GM18873 (cell line): Measurements from ENCODE around the gene CFAP210.

ENCODE experiments used
- ATAC-seq: cut with Tn5 transposase; IDR thresholded peaks from one replicate; pipeline ENCODE4 v1.9.1; 2021; ENCODE audit warnings: mild to moderate bottlenecking, moderate library complexity, moderate number of reproducible peaks; ENCODE audit not compliant: unreplicated experiment, low FRiP score

The CFAP210 gene

GRCh38 chr2:169676850-169677249 is 17.4 kb downstream of the CFAP210 start:
- ATAC-seq, result no peak

GRCh38 chr2:169676357-169676756 is 17.8 kb downstream of the CFAP210 start:
- no peak for ATAC-seq

GRCh38 chr2:169673921-169674320 is 20.3 kb downstream of the CFAP210 start:
- no peak for ATAC-seq

GRCh38 chr2:169673106-169673505 is 21.1 kb downstream of the CFAP210 start:
- ATAC-seq, result no peak

- ATAC-seq, result no peak
Observed at GRCh38 chr2:169672406-169672805, 21.8 kb downstream of the CFAP210 start.

GRCh38 chr2:169670937-169671336 is 23.3 kb downstream of the CFAP210 start:
- ATAC-seq, result no peak

- ATAC-seq, result no peak
Observed at GRCh38 chr2:169670215-169670651, 24.0 kb downstream of the CFAP210 start.

- no peak for ATAC-seq
Observed at GRCh38 chr2:169667583-169667982, 26.6 kb downstream of the CFAP210 start.

GRCh38 chr2:169664978-169665930 is 29.0 kb downstream of the CFAP210 start:
- no peak for ATAC-seq

GRCh38 chr2:169664600-169664977 is 29.6 kb downstream of the CFAP210 start:
- no peak for ATAC-seq

GRCh38 chr2:169663247-169663646 is 31.0 kb downstream of the CFAP210 start:
- no peak for ATAC-seq

- ATAC-seq, result no peak
Observed at GRCh38 chr2:169662744-169663143, 31.5 kb downstream of the CFAP210 start.

GRCh38 chr2:169661265-169661664 is 32.9 kb downstream of the CFAP210 start:
- no peak for ATAC-seq

- ATAC-seq, result no peak
Observed at GRCh38 chr2:169659320-169659719, 34.9 kb downstream of the CFAP210 start.

GRCh38 chr2:169658877-169659276 is 35.3 kb downstream of the CFAP210 start:
- no peak for ATAC-seq

GRCh38 chr2:169656164-169656563 is 38.0 kb downstream of the CFAP210 start:
- no peak for ATAC-seq

GRCh38 chr2:169653636-169654035 is 40.6 kb downstream of the CFAP210 start:
- ATAC-seq, result no peak

GRCh38 chr2:169649278-169649677 is 44.9 kb downstream of the CFAP210 start:
- ATAC-seq, result no peak

GRCh38 chr2:169647496-169647895 is 46.7 kb downstream of the CFAP210 start:
- ATAC-seq, result no peak

- ATAC-seq, result no peak
Observed at GRCh38 chr2:169644173-169644572, 50.0 kb downstream of the CFAP210 start.

GRCh38 chr2:169641464-169641863 is 52.7 kb downstream of the CFAP210 start:
- ATAC-seq, result no peak

- no peak for ATAC-seq
Observed at GRCh38 chr2:169640104-169640503, 54.1 kb downstream of the CFAP210 start.
